GM23338 (cell line): ENCODE data around the gene RPL32.

Experiments
- EZH2 ChIP-seq: fragments of 200-600 bp; sonication (generic); IDR thresholded peaks from one replicate; pipeline ENCODE4 v1.8.0; 2017; ENCODE audit warnings: antibody characterized with exemption, mild to moderate bottlenecking, low read depth; ENCODE audit not compliant: unreplicated experiment
- EZH2phosphoT487 ChIP-seq: fragments of 200-600 bp; sonication (generic); IDR thresholded peaks from one replicate; pipeline ENCODE4 v1.8.1; 2018; ENCODE audit warnings: antibody characterized with exemption; ENCODE audit not compliant: unreplicated experiment
- JUNB ChIP-seq: IDR thresholded peaks from one replicate; pipeline ENCODE4 v1.6.1; 2016; ENCODE audit warnings: antibody characterized with exemption; ENCODE audit not compliant: unreplicated experiment
- NANOG ChIP-seq: IDR thresholded peaks from 2 replicates; pipeline ENCODE4 v1.6.1; 2016; ENCODE audit warnings: antibody characterized with exemption, borderline replicate concordance
- POLR2AphosphoS5 ChIP-seq: IDR thresholded peaks from 2 replicates; pipeline ENCODE4 v1.6.1; 2016; ENCODE audit warnings: antibody characterized with exemption, low read depth
- ZNF114 ChIP-seq: fragments of 250-450 bp; sonication (Bioruptor Pico); IDR thresholded peaks from 2 replicates; pipeline ENCODE4 v1.5.0; 2020; ENCODE audit warnings: mild to moderate bottlenecking, moderate library complexity
- ZNF331 ChIP-seq: fragments of 250-450 bp; sonication (Bioruptor Pico); IDR thresholded peaks from 2 replicates; pipeline ENCODE4 v1.5.0; 2020; ENCODE audit warnings: low read depth, mild to moderate bottlenecking, moderate library complexity
- TF ChIP-seq, protein P1 (sequence below), 2 experiments: fragments of 200-600 bp in 1 of 2; sonication (generic) in 1 of 2; conservative IDR thresholded peaks; 2 replicates each; pipeline versions ENCODE4 v1.5.1 to v1.6.1; 2016 to 2017; ENCODE audit warnings: antibody characterized with exemption in 2 of 2, low read depth in 2 of 2, mild to moderate bottlenecking in 2 of 2, moderate library complexity in 1 of 2
- TF ChIP-seq, protein P2 (sequence below): IDR thresholded peaks from 2 replicates; pipeline ENCODE4 v1.6.1; 2016; ENCODE audit warnings: antibody characterized with exemption
- TF ChIP-seq, protein P3 (sequence below): IDR thresholded peaks from one replicate; pipeline ENCODE4 v1.6.1; 2018; ENCODE audit warnings: antibody characterized with exemption; ENCODE audit not compliant: unreplicated experiment

DNA sequence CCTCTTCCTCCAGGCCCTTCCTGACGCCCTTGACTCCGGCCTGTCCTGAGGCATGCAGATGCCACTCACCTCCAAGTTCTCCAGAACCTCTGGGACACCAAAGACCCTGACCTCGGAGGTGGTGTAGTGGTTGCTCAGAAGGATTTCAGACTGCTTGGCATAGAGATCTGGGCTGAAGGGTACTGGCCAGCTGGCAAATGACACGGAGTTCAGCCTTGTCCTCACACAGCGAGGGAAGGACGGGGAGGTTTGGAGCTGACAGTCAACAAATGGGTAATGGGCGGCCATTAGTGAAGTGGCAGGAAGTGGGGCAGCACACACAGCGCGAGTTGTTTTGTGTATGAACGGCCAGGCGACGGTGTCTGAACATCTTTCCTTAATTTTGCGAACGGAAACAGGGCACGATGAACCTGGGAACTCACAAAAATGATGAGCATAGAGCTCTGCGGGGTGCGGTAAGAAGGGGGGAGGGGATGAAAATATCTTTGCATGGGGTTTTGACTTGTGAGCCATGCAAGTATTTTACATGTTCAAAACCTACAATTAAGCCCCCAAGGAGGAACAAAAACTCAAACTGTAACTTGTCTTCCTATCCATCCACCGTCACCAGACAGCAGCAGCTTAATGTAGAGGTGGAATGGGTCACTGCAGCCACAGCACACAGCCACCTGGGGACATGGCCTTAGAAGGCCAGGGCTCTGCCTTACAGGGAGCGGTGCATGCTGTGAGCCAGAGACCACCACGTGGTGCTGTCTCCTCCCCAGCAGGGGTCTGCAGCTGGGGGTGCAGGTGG, 43.6 kb upstream of the RPL32 start:
- no peak for TF ChIP-seq EZH2
- no peak for TF ChIP-seq POLR2AphosphoS5
- TF ChIP-seq, protein P1, sequence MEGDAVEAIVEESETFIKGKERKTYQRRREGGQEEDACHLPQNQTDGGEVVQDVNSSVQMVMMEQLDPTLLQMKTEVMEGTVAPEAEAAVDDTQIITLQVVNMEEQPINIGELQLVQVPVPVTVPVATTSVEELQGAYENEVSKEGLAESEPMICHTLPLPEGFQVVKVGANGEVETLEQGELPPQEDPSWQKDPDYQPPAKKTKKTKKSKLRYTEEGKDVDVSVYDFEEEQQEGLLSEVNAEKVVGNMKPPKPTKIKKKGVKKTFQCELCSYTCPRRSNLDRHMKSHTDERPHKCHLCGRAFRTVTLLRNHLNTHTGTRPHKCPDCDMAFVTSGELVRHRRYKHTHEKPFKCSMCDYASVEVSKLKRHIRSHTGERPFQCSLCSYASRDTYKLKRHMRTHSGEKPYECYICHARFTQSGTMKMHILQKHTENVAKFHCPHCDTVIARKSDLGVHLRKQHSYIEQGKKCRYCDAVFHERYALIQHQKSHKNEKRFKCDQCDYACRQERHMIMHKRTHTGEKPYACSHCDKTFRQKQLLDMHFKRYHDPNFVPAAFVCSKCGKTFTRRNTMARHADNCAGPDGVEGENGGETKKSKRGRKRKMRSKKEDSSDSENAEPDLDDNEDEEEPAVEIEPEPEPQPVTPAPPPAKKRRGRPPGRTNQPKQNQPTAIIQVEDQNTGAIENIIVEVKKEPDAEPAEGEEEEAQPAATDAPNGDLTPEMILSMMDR (conservative IDR thresholded peaks at IDR 0.05; ENCODE audit: low read depth in 2 of 2) = no peak
- TF ChIP-seq, protein P2, sequence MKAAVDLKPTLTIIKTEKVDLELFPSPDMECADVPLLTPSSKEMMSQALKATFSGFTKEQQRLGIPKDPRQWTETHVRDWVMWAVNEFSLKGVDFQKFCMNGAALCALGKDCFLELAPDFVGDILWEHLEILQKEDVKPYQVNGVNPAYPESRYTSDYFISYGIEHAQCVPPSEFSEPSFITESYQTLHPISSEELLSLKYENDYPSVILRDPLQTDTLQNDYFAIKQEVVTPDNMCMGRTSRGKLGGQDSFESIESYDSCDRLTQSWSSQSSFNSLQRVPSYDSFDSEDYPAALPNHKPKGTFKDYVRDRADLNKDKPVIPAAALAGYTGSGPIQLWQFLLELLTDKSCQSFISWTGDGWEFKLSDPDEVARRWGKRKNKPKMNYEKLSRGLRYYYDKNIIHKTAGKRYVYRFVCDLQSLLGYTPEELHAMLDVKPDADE = no peak
- TF ChIP-seq, protein P3, sequence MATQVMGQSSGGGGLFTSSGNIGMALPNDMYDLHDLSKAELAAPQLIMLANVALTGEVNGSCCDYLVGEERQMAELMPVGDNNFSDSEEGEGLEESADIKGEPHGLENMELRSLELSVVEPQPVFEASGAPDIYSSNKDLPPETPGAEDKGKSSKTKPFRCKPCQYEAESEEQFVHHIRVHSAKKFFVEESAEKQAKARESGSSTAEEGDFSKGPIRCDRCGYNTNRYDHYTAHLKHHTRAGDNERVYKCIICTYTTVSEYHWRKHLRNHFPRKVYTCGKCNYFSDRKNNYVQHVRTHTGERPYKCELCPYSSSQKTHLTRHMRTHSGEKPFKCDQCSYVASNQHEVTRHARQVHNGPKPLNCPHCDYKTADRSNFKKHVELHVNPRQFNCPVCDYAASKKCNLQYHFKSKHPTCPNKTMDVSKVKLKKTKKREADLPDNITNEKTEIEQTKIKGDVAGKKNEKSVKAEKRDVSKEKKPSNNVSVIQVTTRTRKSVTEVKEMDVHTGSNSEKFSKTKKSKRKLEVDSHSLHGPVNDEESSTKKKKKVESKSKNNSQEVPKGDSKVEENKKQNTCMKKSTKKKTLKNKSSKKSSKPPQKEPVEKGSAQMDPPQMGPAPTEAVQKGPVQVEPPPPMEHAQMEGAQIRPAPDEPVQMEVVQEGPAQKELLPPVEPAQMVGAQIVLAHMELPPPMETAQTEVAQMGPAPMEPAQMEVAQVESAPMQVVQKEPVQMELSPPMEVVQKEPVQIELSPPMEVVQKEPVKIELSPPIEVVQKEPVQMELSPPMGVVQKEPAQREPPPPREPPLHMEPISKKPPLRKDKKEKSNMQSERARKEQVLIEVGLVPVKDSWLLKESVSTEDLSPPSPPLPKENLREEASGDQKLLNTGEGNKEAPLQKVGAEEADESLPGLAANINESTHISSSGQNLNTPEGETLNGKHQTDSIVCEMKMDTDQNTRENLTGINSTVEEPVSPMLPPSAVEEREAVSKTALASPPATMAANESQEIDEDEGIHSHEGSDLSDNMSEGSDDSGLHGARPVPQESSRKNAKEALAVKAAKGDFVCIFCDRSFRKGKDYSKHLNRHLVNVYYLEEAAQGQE = no peak
- no peak for TF ChIP-seq ZNF331
- TF ChIP-seq EZH2phosphoT487 = no peak
- TF ChIP-seq ZNF114 = no peak
- no peak for TF ChIP-seq NANOG
- no peak for TF ChIP-seq JUNB
